Activated naive CD8-positive, alpha-beta T cell (primary cell): Measurements from ENCODE around the gene PHLDA1.

Experiments used
- H3K27ac Mint-ChIP-seq: one replicate; pipeline ENCODE4 v1.8.0; 2021; ENCODE audit warnings: mixed read lengths
- H3K27me3 Mint-ChIP-seq: one replicate; pipeline ENCODE4 v1.8.0; 2021; ENCODE audit warnings: mixed read lengths
- H3K36me3 Mint-ChIP-seq: one replicate; pipeline ENCODE4 v1.8.0; 2021; ENCODE audit warnings: mixed read lengths
- H3K4me1 Mint-ChIP-seq: one replicate; pipeline ENCODE4 v1.8.0; 2021; ENCODE audit warnings: low read depth, mixed read lengths
- H3K4me3 Mint-ChIP-seq: one replicate; pipeline ENCODE4 v1.8.0; 2021; ENCODE audit warnings: mild to moderate bottlenecking, mixed read lengths
- H3K9me3 Mint-ChIP-seq: one replicate; pipeline ENCODE4 v1.8.0; 2021; ENCODE audit warnings: low read depth, mixed read lengths

The PHLDA1 gene

GRCh38 chr12:75976913-75977312, 54.7 kb downstream of the PHLDA1 start:
- Mint-ChIP-seq H3K27ac (peak overlapping the region; percentile 99), H3K4me3 (no peak overlapping the region), H3K9me3 (peaks cover 3% of the 10 kb centered on the region), H3K36me3 (no peaks in the 10 kb centered on the region), H3K27me3 (no peaks in the 10 kb centered on the region), H3K4me1 (peaks cover 68% of the 10 kb centered on the region)

- H3K9me3 Mint-ChIP-seq = peaks cover 5% of the 10 kb centered on the region
- peaks cover 71% of the 10 kb centered on the region for H3K4me1 Mint-ChIP-seq
- H3K36me3 Mint-ChIP-seq = peaks cover 2% of the 10 kb centered on the region
- no peaks in the 10 kb centered on the region for H3K27me3 Mint-ChIP-seq
- H3K27ac Mint-ChIP-seq = peak overlapping the region; percentile 76
- no peak overlapping the region for H3K4me3 Mint-ChIP-seq
These were observed 55.5 kb downstream of the PHLDA1 start for GRCh38 chr12:75976113-75976512.

DNA sequence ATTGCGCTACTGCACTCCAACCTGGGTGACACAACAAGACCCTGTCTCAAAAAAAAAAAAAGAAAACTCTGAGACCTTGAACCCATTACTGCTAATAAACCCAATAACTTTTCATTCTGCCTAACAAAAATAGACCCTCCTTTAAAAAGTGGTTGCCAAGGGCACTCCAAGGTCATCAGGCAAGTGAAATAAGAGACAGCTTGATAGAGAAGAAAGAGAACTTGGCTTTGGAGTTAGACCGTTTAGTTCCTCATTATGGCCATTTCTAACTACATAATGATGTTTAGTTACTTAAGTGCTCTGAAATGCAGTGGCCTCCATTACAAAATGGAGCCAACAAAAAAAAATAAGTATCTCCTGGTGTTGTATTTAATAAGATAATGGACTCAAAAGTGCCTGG, 55.9 kb downstream of the PHLDA1 start:
- H3K4me3 Mint-ChIP-seq = no peak overlapping the region
- peaks cover 2% of the 10 kb centered on the region for H3K36me3 Mint-ChIP-seq
- peaks cover 5% of the 10 kb centered on the region for H3K9me3 Mint-ChIP-seq
- no peaks in the 10 kb centered on the region for H3K27me3 Mint-ChIP-seq
- H3K27ac Mint-ChIP-seq = peak overlapping the region; percentile 76
- H3K4me1 Mint-ChIP-seq = peaks cover 70% of the 10 kb centered on the region
